GDM1 (cell line): ENCODE measurements around the gene GULP1.

ENCODE experiments used
- DNase-seq: peaks from one replicate; lab custom pipeline; 2025; lab: John Stamatoyannopoulos, UW

GULP1 gene

GRCh38 chr2:188471166-188471565, 179.5 kb downstream of the GULP1 start:
- no peak for DNase-seq

DNA sequence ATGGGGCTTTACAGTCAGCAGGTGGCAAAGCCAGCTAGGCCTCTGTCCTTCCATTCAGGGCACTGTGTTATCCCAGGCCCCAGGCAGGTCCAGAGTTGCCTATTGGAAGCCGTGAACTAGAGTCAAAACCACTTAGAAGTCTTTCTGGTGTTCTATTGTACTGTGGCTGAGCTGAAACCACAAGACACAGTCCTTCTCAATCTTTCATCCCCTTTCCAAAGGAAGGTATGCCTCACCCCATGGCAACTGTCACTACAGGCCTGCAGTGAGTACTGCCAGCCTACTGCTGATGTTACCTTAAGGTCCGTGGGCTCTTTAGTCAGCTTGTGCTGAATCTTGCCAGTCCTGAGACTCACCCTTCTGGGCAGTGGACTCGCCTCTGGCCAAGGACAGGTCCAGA, 181.6 kb downstream of the GULP1 start:
- DNase-seq = no peak

- no peak for DNase-seq
Observed at GRCh38 chr2:188474316-188474715, 182.6 kb downstream of the GULP1 start.

DNA sequence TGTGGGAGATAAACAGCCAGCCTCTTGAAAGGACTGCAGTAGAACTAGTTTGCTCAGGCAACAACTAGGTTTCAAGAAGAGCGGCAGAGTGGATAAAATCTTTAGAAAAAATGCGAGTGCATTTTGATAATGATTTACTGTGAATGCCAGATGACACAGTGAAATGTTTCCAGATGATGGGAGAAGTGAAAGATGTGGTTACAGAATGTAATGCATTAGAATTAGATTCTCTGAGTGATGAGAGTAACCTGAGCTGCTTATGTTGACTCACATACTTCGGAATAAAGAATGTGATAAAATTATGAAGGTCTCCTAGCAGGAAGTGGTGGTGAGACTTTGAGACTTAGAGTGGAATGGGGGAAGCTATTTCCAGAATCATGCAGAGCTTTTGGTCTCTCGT, 184.3 kb downstream of the GULP1 start:
- DNase-seq = no peak

GRCh38 chr2:188477564-188478103, 186.0 kb downstream of the GULP1 start:
- no peak for DNase-seq

GRCh38 chr2:188478724-188479123, 187.1 kb downstream of the GULP1 start:
- DNase-seq = no peak

DNA sequence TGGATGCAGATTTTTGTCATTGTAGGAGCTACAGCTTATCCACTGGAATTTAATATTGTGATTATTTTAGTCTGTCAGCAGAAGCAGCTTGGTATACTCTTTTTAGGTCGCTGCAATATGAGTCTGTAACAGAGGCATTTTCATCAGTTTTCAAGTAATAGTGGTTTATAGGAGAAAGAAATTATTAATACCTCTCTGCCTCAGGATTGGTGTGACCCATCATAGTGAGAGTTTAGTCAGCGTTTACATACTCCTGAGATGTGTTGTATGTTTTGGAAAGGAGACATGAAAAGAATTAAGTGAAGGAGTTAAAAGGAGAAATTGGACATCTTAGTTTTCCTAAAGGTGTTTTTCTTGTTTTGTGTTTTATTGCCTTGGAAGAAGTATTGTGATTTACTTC, 189.8 kb downstream of the GULP1 start:
- no peak for DNase-seq

- no peak for DNase-seq
Observed at GRCh38 chr2:188485496-188485895, 193.8 kb downstream of the GULP1 start.

GRCh38 chr2:188492751-188493150, 201.1 kb downstream of the GULP1 start:
- DNase-seq = no peak

DNA sequence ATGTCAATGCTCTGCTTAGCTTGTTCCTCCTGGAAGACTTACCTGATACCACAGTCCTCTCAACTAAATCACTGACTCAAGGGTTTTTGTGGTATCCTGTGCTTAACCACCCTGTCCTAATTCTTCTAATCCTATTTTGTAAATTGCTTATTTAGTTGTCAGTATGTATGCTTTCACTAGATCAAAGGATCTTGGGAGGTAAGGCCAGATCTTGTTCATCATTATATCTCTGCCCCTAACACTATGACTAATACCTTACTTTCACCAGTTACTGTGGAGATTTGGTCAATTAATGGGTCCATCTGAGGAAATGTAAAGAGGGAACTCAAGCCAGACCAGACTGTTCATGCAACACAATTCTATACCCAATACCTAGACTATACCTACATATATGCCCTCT, 203.2 kb downstream of the GULP1 start:
- no peak for DNase-seq

DNA sequence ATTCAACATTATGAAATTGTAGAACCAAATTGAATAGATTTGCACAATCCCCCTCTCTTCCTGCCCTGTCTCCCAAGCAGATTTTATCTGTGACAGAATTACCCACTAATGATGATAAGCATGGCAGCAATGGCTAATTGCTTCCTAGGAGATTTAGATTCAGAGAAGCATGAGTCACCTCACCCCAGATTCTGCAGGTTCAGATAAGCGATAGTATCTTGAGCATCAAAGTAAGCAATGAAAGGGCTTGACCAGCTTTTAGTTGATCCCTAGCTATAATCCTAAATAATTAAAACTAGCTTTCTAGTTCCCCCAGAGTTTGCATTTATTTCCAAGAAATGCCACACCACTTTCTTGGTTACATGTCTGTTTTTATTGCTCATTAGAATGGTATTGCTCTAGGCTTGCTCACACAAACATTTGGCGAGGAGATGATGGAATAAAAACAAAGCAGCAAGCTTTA, 204.3 kb downstream of the GULP1 start:
- no peak for DNase-seq

GRCh38 chr2:188497726-188498125, 206.1 kb downstream of the GULP1 start:
- no peak for DNase-seq

DNA sequence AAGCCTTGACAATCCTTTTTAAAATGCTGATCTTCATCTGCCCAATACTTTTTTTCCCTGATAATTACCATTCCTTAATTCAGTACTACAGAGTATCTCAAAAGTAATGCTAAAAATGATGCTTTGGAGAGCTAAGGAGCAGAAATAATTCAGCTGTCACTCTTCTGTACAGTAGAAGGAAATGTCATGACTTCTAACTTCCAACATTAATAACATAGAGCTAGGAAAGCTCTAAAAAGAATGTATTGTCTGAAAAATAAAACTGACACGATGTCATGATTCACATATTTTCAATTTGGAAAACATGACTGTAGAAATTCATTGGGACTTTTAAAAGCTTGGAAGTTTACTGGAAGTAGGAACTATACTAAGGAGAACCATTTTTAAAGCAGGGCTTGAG, 212.3 kb downstream of the GULP1 start:
- no peak for DNase-seq

- no peak for DNase-seq
Observed at GRCh38 chr2:188506843-188507242, 215.2 kb downstream of the GULP1 start.

DNA sequence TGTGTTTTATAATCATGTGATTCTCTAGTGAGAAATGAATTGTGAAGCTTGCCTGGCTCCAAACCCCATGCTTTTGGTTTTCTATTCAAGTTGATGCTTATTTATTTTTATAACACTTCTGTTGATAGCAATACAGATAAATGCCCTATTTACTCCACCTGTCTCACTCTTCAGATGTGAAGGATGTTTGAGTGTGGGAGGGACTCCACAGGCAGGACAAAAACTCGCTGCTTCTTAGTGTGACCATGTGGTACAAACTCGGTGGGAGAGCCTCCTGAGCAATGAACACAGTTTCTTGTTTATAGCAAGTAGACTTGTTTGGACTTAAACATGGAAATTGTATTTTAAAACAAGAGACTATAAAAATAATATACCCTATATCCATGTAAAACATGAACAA, 219.7 kb downstream of the GULP1 start:
- no peak for DNase-seq

DNA sequence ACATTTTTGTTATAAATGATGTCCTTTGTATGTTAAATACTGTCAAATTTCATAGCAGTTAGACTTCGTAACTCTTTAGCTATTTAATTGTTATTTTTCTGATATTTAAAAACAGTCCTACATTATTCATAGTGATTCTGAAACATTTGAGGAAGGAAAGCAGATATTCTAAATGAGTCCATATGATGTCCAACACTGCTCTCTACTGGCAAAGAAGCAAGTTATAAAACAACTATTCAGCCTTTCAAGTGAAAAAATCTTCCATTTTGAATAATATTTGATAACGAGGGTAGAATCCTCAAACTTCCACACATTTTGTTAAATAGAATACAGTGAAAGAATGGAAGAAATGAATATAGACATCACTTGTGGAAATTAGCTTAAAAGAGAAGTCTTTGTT, 220.8 kb downstream of the GULP1 start:
- no peak for DNase-seq

DNA sequence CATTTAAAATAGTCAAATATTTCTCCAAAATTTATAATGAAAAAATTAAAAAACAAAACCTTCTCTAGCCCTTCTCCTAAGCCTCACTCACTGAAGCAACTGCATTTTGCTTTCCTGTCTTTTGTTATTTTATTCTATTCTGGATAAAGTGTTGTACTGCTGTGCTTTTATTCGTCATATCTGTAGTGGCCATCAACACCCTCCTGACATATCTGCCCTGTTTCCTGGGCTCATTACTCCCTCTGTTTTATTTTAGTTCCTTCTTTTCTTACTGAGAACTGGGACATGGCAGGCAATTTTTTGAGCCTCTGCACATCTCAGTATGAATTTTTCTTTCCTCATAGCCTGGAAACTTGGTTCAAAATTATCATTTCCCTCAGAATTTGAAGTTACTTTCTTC, 224.2 kb downstream of the GULP1 start:
- DNase-seq = no peak

DNA sequence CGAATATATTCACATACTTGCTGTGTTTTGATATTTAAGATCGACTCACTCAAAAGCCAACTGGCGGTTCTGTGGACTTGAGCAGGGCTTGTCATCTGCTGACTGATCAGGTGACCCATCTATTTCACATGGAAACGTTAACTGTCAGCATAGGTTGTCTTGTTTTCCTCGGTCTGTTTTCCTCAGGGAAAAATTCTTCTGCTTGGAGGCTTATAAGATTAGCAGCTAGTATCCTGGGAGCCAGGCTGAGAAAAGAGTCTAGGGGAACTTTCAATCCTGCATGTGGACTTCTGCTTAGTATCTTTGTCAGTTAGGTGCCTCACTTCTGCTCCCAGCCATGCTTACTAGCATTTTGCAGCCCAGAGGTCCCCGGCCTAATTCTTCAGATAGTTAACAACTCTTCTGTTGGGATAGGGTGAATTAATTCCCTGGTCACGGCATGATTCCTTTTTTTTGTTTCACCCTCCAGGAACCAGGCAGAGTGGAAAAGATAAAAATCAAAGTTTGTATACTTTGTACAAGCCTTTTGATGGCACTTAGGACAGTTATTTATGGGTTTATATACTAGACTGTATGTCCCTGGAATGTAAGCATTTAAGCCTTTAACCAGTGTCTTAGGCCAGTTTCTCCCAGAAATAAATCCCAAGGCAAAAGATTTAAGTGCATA, 226.0 kb downstream of the GULP1 start:
- no peak for DNase-seq

GRCh38 chr2:188518381-188518780, 226.7 kb downstream of the GULP1 start:
- no peak for DNase-seq

DNA sequence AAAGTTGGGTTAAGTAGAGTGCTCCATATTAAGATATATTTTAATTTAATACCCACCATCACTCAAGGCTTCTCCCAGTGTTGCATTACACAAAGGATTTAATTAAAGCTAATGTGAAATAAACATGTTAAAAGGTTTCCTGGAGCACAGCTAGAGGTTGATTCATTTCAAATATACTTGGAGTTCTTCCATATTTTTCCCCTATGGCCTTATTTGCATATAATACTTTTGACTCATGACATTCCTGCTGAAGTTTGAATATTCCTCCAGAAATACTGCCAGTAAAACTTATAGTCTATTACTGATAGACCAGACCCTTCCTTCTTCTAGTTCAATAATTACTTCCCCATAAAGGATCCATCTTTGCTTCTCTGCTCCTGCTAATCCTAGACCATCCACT, 227.5 kb downstream of the GULP1 start:
- DNase-seq = no peak

DNA sequence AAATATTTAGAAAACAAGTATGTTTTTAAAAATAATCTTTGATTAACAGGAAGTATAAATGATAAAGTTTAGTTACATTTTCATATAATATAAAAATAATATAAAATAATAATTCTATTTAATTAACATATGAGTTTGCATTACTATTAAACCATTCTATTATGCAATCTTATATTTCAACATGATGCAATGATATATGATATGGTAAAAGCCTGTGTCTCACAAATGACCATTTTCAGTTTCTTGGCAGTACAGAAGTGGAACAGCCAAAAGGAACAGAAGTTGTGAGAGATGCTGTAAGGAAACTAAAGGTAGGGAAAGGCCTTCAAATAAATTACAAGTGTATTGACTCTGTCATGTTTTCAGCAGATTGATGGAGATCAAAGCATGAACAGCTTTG, 230.8 kb downstream of the GULP1 start:
- DNase-seq = no peak

DNA sequence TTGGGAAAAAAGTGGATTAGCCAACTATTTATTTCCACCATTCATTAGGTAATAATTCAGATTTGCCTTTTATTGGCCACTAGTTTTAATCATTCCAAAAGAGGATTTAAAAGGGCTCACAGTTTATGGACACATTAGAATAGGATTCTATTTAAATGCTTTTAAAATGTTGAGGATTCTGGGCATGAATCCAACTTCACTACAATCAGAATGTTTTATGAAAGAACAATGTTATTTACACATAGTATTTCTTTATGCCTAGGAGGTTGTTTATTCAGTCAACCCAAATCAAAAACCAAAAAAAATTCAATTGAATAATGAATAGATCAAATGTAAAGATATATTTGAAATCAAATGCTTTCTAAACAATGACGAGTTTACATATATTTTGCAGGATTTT, 232.2 kb downstream of the GULP1 start:
- no peak for DNase-seq

DNA sequence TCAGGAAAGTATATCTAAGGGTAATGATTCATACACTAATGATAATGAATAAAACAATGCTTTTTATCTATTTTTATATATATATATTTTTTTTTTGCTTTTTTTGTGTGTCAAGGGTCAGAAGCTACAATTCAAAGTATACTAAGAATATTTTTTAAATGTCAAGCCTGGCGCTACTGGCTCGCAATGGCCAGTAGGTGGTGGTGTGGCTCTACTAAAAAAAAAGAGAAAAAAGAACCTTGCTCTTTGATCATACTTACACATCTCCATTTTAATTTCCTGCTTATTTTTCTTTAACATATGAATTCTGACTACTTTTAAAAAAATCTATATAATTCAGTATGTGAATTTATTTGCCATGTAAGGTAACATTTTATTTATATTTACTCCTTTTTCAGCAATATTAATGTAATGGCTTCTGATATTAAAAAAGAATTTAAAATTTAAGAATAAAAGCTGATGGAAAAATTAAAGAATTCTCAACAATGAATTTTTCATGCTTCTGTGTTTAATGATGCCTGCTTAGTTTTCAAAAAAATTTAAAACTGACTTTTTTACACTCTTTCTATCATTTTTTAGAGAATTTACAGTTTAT, 232.9 kb downstream of the GULP1 start:
- DNase-seq = no peak

- no peak for DNase-seq
Observed at GRCh38 chr2:188526701-188527100, 235.0 kb downstream of the GULP1 start.
